ENCODE results near the gene SECISBP2L. TPM values are rescaled to one million over a fixed set of nuclear protein-coding genes. Genes with fewer than 3 reads are reported as not detected.

The SECISBP2L gene
- total and polyA plus RNA-seq, 10 of the 15 experiments (the other 5 are each of a cell fraction or from before 2014, with no cell fraction given), result 1.4 to 24.2 (median 10.4) TPM

DNA sequence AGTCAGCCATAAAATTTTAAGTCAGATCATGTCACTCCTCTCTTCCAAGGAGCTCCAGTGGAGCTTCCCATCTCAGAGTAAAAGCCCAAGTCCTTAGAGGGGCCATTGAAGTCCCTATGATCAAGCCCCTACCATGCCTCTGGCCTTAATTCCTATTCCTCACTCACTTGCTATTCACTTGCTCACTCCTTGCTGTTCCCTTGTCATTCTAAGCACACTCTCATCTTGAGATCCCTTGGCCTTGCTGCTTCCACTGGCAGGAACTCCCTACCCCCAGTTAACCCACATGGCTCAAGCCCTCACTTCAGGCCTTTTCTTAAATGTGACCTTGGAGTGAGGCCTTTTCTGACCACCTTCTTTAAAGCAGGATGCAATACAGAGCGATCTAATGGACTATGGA lies 12.3 kb upstream of the SECISBP2L start (continued):
- TF ChIP-seq, protein P1, sequence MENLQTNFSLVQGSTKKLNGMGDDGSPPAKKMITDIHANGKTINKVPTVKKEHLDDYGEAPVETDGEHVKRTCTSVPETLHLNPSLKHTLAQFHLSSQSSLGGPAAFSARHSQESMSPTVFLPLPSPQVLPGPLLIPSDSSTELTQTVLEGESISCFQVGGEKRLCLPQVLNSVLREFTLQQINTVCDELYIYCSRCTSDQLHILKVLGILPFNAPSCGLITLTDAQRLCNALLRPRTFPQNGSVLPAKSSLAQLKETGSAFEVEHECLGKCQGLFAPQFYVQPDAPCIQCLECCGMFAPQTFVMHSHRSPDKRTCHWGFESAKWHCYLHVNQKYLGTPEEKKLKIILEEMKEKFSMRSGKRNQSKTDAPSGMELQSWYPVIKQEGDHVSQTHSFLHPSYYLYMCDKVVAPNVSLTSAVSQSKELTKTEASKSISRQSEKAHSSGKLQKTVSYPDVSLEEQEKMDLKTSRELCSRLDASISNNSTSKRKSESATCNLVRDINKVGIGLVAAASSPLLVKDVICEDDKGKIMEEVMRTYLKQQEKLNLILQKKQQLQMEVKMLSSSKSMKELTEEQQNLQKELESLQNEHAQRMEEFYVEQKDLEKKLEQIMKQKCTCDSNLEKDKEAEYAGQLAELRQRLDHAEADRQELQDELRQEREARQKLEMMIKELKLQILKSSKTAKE (IDR thresholded peaks at IDR 0.05; ENCODE audit: low read depth, poor library complexity, severe bottlenecking), result no peak
- TF ChIP-seq RB1 (IDR thresholded peaks at IDR 0.05; ENCODE audit: borderline replicate concordance) (no peak), JUNB (IDR thresholded peaks at IDR 0.05) (no peak), PAX5 (IDR thresholded peaks at IDR 0.05; ENCODE audit: borderline replicate concordance, low read depth, low read length) (no peak)
- TF ChIP-seq, protein P2, sequence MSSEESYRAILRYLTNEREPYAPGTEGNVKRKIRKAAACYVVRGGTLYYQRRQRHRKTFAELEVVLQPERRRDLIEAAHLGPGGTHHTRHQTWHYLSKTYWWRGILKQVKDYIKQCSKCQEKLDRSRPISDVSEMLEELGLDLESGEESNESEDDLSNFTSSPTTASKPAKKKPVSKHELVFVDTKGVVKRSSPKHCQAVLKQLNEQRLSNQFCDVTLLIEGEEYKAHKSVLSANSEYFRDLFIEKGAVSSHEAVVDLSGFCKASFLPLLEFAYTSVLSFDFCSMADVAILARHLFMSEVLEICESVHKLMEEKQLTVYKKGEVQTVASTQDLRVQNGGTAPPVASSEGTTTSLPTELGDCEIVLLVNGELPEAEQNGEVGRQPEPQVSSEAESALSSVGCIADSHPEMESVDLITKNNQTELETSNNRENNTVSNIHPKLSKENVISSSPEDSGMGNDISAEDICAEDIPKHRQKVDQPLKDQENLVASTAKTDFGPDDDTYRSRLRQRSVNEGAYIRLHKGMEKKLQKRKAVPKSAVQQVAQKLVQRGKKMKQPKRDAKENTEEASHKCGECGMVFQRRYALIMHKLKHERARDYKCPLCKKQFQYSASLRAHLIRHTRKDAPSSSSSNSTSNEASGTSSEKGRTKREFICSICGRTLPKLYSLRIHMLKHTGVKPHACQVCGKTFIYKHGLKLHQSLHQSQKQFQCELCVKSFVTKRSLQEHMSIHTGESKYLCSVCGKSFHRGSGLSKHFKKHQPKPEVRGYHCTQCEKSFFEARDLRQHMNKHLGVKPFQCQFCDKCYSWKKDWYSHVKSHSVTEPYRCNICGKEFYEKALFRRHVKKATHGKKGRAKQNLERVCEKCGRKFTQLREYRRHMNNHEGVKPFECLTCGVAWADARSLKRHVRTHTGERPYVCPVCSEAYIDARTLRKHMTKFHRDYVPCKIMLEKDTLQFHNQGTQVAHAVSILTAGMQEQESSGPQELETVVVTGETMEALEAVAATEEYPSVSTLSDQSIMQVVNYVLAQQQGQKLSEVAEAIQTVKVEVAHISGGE (CRISPR knock-in tag; IDR thresholded peaks at IDR 0.05), result no peak
- TF ChIP-seq, protein P3, sequence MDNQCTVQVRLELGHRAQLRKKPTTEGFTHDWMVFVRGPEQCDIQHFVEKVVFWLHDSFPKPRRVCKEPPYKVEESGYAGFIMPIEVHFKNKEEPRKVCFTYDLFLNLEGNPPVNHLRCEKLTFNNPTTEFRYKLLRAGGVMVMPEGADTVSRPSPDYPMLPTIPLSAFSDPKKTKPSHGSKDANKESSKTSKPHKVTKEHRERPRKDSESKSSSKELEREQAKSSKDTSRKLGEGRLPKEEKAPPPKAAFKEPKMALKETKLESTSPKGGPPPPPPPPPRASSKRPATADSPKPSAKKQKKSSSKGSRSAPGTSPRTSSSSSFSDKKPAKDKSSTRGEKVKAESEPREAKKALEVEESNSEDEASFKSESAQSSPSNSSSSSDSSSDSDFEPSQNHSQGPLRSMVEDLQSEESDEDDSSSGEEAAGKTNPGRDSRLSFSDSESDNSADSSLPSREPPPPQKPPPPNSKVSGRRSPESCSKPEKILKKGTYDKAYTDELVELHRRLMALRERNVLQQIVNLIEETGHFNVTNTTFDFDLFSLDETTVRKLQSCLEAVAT (IDR thresholded peaks at IDR 0.05), result no peak

Measured in GM12878 (cell line).